Mesothelial cell of epicardium (in vitro differentiated cells): Measurements from ENCODE around the gene CDHR3. TPM values are rescaled to one million over a fixed set of nuclear protein-coding genes. Genes with fewer than 3 reads are reported as not detected.
"Not testable (repeated sequence)": the region's sequence is repeated elsewhere in the genome, so short reads cannot be mapped to it uniquely, and the experiment has no call there.

ENCODE experiments used
- DNase-seq, 2 experiments: peaks; one replicate each; pipeline ENCODE4 v3.0.0; 2021; ENCODE audit warnings: low spot score in 2 of 2; ENCODE audit not compliant: unreplicated experiment in 2 of 2
- H3K27ac Mint-ChIP-seq: 2 replicates; pipeline ENCODE4 v1.8.0; 2021; ENCODE audit warnings: mixed read lengths
- H3K27me3 Mint-ChIP-seq: 2 replicates; pipeline ENCODE4 v1.8.0; 2021; ENCODE audit warnings: low read depth, mixed read lengths
- H3K36me3 Mint-ChIP-seq: 2 replicates; pipeline ENCODE4 v1.8.0; 2021; ENCODE audit warnings: mixed read lengths
- H3K4me1 Mint-ChIP-seq: 2 replicates; pipeline ENCODE4 v1.8.0; 2021; ENCODE audit warnings: mixed read lengths
- H3K4me3 Mint-ChIP-seq: 2 replicates; pipeline ENCODE4 v1.8.0; 2021; ENCODE audit warnings: mild to moderate bottlenecking, moderate library complexity, mixed read lengths
- H3K9me3 Mint-ChIP-seq: 2 replicates; pipeline ENCODE4 v1.8.0; 2021; ENCODE audit warnings: mixed read lengths
- CTCF ChIP-seq: fragments of 200-600 bp; sonication (generic); IDR thresholded peaks from one replicate; pipeline ENCODE4 v1.5.0; 2021; ENCODE audit warnings: antibody characterized with exemption; ENCODE audit not compliant: unreplicated experiment
- total RNA-seq: library from RNA; stranded (reverse); gene quantifications from 3 replicates; pipeline ENCODE4 v1.2.1, GENCODE V29; 2021

Gene CDHR3
- total RNA-seq, 1 donor from 2014 or later: 3.2 TPM

GRCh38 chr7:105978035-105978434 lies 15.0 kb downstream of the CDHR3 start:
- Mint-ChIP-seq H3K27me3 (peaks cover 4% of the 10 kb centered on the region), H3K4me3 (no peak overlapping the region), H3K36me3 (no peaks in the 10 kb centered on the region), H3K4me1 (peaks cover 12% of the 10 kb centered on the region), H3K27ac (no peak overlapping the region), H3K9me3 (no peaks in the 10 kb centered on the region)
- DNase-seq: no peak
- TF ChIP-seq CTCF: no peak

- Mint-ChIP-seq H3K27ac (no peak overlapping the region), H3K4me1 (peaks cover 20% of the 10 kb centered on the region), H3K27me3 (no peaks in the 10 kb centered on the region), H3K4me3 (no peak overlapping the region), H3K9me3 (no peaks in the 10 kb centered on the region), H3K36me3 (no peaks in the 10 kb centered on the region)
- TF ChIP-seq CTCF: no peak
- no peak for DNase-seq
These were observed 15.9 kb downstream of the CDHR3 start for GRCh38 chr7:105978974-105979373.

- Mint-ChIP-seq H3K27ac (no peak overlapping the region), H3K9me3 (no peaks in the 10 kb centered on the region), H3K27me3 (no peaks in the 10 kb centered on the region), H3K4me1 (peaks cover 25% of the 10 kb centered on the region), H3K4me3 (no peak overlapping the region), H3K36me3 (no peaks in the 10 kb centered on the region)
- no peak for DNase-seq
- no peak for TF ChIP-seq CTCF
These were observed 16.3 kb downstream of the CDHR3 start for GRCh38 chr7:105979405-105979804.

- H3K4me3 Mint-ChIP-seq: no peak overlapping the region
- TF ChIP-seq CTCF: no peak
- H3K36me3 Mint-ChIP-seq: no peaks in the 10 kb centered on the region
- H3K27me3 Mint-ChIP-seq: no peaks in the 10 kb centered on the region
- DNase-seq: no peak
- H3K9me3 Mint-ChIP-seq: no peaks in the 10 kb centered on the region
- no peak overlapping the region for H3K27ac Mint-ChIP-seq
- H3K4me1 Mint-ChIP-seq: peaks cover 35% of the 10 kb centered on the region
These were observed 17.8 kb downstream of the CDHR3 start for GRCh38 chr7:105980645-105981396.

GRCh38 chr7:105982388-105982787 lies 19.3 kb downstream of the CDHR3 start:
- TF ChIP-seq CTCF: no peak
- DNase-seq: no peak
- Mint-ChIP-seq H3K27me3 (no peaks in the 10 kb centered on the region), H3K9me3 (no peaks in the 10 kb centered on the region), H3K36me3 (no peaks in the 10 kb centered on the region), H3K4me1 (peaks cover 40% of the 10 kb centered on the region), H3K27ac (no peak overlapping the region), H3K4me3 (no peak overlapping the region)

- DNase-seq, H3K27me3 Mint-ChIP-seq, H3K4me3 Mint-ChIP-seq, H3K36me3 Mint-ChIP-seq, H3K9me3 Mint-ChIP-seq: not testable (repeated sequence)
- Mint-ChIP-seq H3K4me1 (peaks cover 48% of the 10 kb centered on the region), H3K27ac (peak overlapping the region; percentile 72)
These were observed 21.7 kb downstream of the CDHR3 start for GRCh38 chr7:105984808-105985207.
